ENCODE data around the gene GLRA3.
"Not testable (repeated sequence)": the region's sequence is repeated elsewhere in the genome, so short reads cannot be mapped to it uniquely, and the experiment has no call there.

The GLRA3 gene

GRCh38 chr4:174714393-174715211, 114.4 kb downstream of the GLRA3 start:
- DNase-seq (ENCODE audit: low spot score), result peak; percentile 62

- no peak for DNase-seq (ENCODE audit: low spot score)
These were observed 115.2 kb downstream of the GLRA3 start for GRCh38 chr4:174713821-174714220.

GRCh38 chr4:174713181-174713580, 115.9 kb downstream of the GLRA3 start:
- no peak for DNase-seq (ENCODE audit: low spot score)

DNA sequence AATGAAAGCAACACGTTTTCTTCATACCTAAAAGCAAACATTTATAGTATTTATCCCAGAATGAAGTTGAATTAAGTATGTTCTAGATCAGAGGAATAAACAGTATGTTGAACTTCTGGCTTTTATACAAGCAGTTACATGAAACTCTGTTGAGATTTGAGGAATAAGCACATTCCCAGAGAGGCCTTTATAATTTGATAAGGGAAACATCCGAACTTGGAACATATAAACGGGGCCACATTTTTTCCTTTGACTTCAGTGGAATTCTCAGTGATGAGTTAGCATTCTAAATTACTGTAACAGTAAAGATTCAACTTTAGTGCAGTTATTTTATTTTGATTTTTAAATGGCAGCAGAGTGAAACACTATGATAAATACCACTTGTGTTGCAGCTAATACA, 119.5 kb downstream of the GLRA3 start:
- DNase-seq (ENCODE audit: low spot score), result no peak

- no peak for DNase-seq (ENCODE audit: low spot score)
These were observed 120.7 kb downstream of the GLRA3 start for GRCh38 chr4:174708381-174708780.

- DNase-seq (ENCODE audit: low spot score), result no peak
These were observed 121.1 kb downstream of the GLRA3 start for GRCh38 chr4:174707902-174708301.

DNA sequence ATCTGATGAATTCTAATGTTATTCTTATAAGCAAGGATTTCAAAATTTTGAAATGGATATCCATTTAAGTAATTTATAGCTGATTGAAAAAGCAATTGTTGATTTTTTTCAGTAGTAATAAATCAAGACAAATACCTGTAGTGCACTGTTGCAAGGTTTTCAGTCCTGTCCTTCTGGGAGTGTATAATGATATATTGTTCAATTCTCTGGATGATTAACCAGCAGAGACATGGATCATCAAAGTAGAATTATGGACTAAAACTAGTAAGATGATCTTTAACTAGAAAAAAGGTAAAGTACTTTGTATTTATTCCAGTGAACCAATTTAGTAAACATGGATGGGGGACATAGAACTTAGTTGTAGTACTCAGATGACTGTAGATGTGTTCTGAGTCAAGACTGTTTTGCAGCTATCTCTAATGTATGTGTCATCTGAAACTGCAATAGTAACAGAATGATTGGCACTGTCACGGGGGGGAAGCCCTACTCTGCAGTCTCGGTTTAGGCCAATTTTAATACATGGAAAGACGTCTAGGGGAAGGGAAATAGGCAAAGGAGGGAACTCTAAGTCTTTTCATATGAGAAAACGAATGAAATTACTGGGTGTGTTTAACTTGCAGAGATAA, 121.9 kb downstream of the GLRA3 start:
- DNase-seq (ENCODE audit: low spot score), result no peak

GRCh38 chr4:174702979-174703478, 126.0 kb downstream of the GLRA3 start:
- peak; percentile 20 for DNase-seq (ENCODE audit: low spot score)

- no peak for DNase-seq (ENCODE audit: low spot score)
These were observed 129.4 kb downstream of the GLRA3 start for GRCh38 chr4:174699654-174700053.

- DNase-seq (ENCODE audit: low spot score), result no peak
These were observed 131.2 kb downstream of the GLRA3 start for GRCh38 chr4:174697896-174698295.

DNA sequence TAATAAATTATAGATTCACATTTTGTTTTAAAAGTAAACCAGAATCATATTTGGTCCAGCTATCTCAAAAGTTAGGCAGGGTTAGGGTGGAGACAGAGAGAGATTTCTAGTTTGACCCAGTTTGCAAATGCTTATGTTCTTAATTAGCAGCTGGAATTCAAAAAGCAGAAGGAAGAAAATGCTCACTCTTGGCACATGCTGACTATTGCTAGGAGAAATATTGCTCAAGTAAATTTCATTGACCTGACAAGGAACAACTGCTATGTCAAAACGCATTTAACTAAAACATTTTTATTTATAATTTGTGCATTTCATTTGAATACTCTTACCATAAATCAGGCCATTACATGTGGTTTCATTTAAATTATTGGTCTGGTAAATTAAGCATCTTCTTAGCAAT, 131.8 kb downstream of the GLRA3 start:
- DNase-seq (ENCODE audit: low spot score), result peak; percentile 60

DNA sequence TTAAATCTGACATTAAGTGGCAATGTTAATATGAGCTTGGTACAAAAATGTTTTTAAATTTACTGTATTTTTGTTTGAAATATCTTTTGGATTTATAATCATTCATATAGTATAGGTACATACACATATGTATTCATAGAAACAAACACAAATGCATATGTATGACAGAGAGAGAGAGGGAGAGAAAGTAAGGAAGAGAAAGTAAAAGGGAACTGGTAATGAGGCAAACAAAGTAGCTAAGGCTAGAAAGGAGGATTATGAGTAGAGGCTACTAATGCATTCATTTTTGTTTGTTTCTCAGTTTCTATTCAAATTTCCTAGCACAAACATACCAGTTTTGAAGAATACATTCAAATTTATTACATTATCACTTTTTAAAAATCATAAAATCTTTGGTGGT, 132.4 kb downstream of the GLRA3 start:
- DNase-seq (ENCODE audit: low spot score), result no peak

DNA sequence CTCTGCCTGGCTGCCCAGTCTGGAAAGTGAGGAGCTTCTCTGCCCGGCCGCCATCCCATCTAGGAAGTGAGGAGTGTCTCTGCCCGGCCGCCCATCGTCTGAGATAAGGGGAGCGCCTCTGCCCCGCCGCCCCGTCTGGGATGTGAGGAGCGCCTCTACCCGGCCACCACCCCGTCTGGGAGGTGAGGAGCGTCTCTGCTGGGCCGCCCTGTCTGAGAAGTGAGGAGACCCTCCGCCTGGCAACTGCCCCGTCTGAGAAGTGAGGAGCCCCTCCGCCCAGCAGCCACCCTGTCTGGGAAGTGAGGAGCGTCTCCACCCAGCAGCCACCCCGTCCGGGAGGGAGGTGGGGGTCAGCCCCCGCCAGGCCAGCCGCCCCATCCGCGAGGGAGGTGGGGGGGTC, 137.2 kb downstream of the GLRA3 start:
- not testable (repeated sequence) for DNase-seq (ENCODE audit: low spot score)

- DNase-seq (ENCODE audit: low spot score), result no peak
These were observed 138.4 kb downstream of the GLRA3 start for GRCh38 chr4:174690665-174691064.

- DNase-seq (ENCODE audit: low spot score), result no peak
These were observed 139.4 kb downstream of the GLRA3 start for GRCh38 chr4:174689618-174690017.

- DNase-seq (ENCODE audit: low spot score), result no peak
These were observed 142.2 kb downstream of the GLRA3 start for GRCh38 chr4:174686826-174687225.

GRCh38 chr4:174681723-174682300, 147.2 kb downstream of the GLRA3 start:
- DNase-seq (ENCODE audit: low spot score), result peak; percentile 35

DNA sequence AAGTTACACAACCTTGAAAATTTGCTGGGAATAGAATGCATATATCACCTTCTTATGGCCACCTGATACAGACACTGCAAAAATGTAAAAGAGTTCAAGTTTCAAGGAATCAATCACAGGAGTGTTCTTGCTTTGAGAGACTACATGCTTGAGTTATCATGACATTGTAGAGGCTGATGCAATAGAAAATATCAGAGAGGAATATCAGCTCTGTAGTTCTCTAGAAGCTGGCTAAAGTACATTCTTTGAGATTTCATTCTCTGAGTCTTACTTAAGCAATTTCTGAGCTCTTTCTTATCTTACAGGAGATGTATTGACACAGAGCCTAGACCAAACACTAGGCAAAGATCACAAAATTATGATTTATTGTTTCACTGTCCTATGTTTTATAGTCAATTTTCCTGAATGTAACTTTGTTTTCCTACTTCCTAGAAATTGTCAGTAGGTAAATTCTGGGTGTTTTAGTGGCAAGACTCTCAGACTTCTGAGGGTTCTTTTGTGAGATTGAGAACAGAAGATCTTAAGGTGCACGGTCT, 154.7 kb downstream of the GLRA3 start:
- peak; percentile 11 for DNase-seq (ENCODE audit: low spot score)

- no peak for DNase-seq (ENCODE audit: low spot score)
These were observed 155.2 kb downstream of the GLRA3 start for GRCh38 chr4:174673865-174674264.

DNA sequence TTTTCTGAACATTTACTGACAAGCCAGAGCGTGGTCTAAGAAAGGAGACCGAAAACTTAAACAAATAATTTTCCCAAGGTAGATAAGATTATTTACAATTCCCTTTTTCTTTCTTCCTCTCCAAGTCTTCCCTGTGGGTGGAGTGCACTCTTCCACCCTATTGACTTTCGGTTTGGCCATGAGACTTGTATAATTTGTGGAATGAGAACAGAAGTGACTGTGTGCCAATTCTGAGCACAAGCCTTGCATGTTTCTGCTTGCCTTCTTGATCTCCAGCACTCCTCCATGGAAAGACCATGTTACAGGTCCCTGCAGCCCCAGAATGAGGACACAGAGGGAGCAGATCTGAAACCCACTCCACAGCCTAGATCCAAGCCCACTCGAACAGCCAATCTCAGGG, 156.8 kb downstream of the GLRA3 start:
- DNase-seq (ENCODE audit: low spot score), result peak; percentile 11

GRCh38 chr4:174669270-174669669, 159.8 kb downstream of the GLRA3 start:
- DNase-seq (ENCODE audit: low spot score), result peak; percentile 76

- no peak for DNase-seq (ENCODE audit: low spot score)
These were observed 163.2 kb downstream of the GLRA3 start for GRCh38 chr4:174665799-174666198.

GRCh38 chr4:174663216-174663615, 165.8 kb downstream of the GLRA3 start:
- DNase-seq (ENCODE audit: low spot score), result peak; percentile 30
